Parathyroid adenoma (tissue), 2 donors: ENCODE results near the gene MR1.

Experiments used
- H2AFZ ChIP-seq: fragments of 300-600 bp; sonication (generic); one replicate; pipeline ENCODE4 v1.7.0; 2017; ENCODE audit warnings: antibody characterized with exemption, mild to moderate bottlenecking
- H3K27ac ChIP-seq: fragments of 300-600 bp; sonication (generic); one replicate; pipeline ENCODE4 v1.7.0; 2017
- H3K27me3 ChIP-seq: fragments of 300-600 bp; sonication (generic); one replicate; pipeline ENCODE4 v1.7.0; 2017; ENCODE audit warnings: low read length; ENCODE audit not compliant: control insufficient read depth, insufficient read depth
- H3K36me3 ChIP-seq: fragments of 300-600 bp; sonication (generic); one replicate; pipeline ENCODE4 v1.7.0; 2017; ENCODE audit warnings: low read length; ENCODE audit not compliant: control insufficient read depth, insufficient read depth
- H3K4me1 ChIP-seq: fragments of 300-600 bp; sonication (generic); one replicate; pipeline ENCODE4 v1.7.0; 2017; ENCODE audit warnings: control low read depth
- H3K4me2 ChIP-seq: fragments of 300-600 bp; sonication (generic); one replicate; pipeline ENCODE4 v1.7.0; 2017; ENCODE audit warnings: low read length
- H3K4me3 ChIP-seq: fragments of 300-600 bp; sonication (generic); one replicate; pipeline ENCODE4 v1.7.0; 2017; ENCODE audit warnings: low read depth, low read length
- H3K79me2 ChIP-seq: fragments of 300-600 bp; sonication (generic); one replicate; pipeline ENCODE4 v1.7.0; 2017; ENCODE audit warnings: control low read depth
- H3K9ac ChIP-seq: fragments of 300-600 bp; sonication (generic); one replicate; pipeline ENCODE4 v1.7.0; 2017; ENCODE audit warnings: mild to moderate bottlenecking
- H3K9me3 ChIP-seq: fragments of 300-600 bp; sonication (generic); one replicate; pipeline ENCODE4 v1.7.0; 2017; ENCODE audit warnings: low read length; ENCODE audit not compliant: control insufficient read depth
- CTCF ChIP-seq: fragments of 300-600 bp; sonication (generic); IDR thresholded peaks from one replicate; pipeline ENCODE4 v1.7.0; 2017; ENCODE audit warnings: antibody characterized with exemption, mild to moderate bottlenecking
- donor health status: primary hyperparathyroidism.

The MR1 gene

GRCh38 chr1:181001091-181001780 is 32.5 kb upstream of the MR1 start:
- no peaks in the 10 kb centered on the region for H3K9me3 ChIP-seq
- H3K4me2 ChIP-seq = no peak overlapping the region
- H2AFZ ChIP-seq = no peak overlapping the region
- TF ChIP-seq CTCF = no peak
- H3K27ac ChIP-seq = no peak overlapping the region
- H3K27me3 ChIP-seq = no peaks in the 10 kb centered on the region
- no peak overlapping the region for H3K9ac ChIP-seq
- H3K4me3 ChIP-seq = no peak overlapping the region
- H3K4me1 ChIP-seq = no peaks in the 10 kb centered on the region
- H3K79me2 ChIP-seq = no peaks in the 10 kb centered on the region
- H3K36me3 ChIP-seq = no peaks in the 10 kb centered on the region

GRCh38 chr1:181002582-181003172 is 31.1 kb upstream of the MR1 start:
- no peak overlapping the region for H3K27ac ChIP-seq
- no peak overlapping the region for H3K9ac ChIP-seq
- H3K9me3 ChIP-seq = no peaks in the 10 kb centered on the region
- no peak overlapping the region for H3K4me3 ChIP-seq
- no peak overlapping the region for H3K4me2 ChIP-seq
- no peak for TF ChIP-seq CTCF
- no peaks in the 10 kb centered on the region for H3K79me2 ChIP-seq
- no peaks in the 10 kb centered on the region for H3K27me3 ChIP-seq
- no peaks in the 10 kb centered on the region for H3K4me1 ChIP-seq
- no peaks in the 10 kb centered on the region for H3K36me3 ChIP-seq
- no peak overlapping the region for H2AFZ ChIP-seq

GRCh38 chr1:181010789-181011188 is 23.0 kb upstream of the MR1 start:
- Histone ChIP-seq H3K27ac (no peak overlapping the region), H3K27me3 (no peaks in the 10 kb centered on the region), H3K4me1 (peaks cover 7% of the 10 kb centered on the region), H2AFZ (no peak overlapping the region), H3K9ac (no peak overlapping the region), H3K4me3 (no peak overlapping the region), H3K36me3 (no peaks in the 10 kb centered on the region), H3K9me3 (no peaks in the 10 kb centered on the region), H3K79me2 (peaks cover 2% of the 10 kb centered on the region), H3K4me2 (no peak overlapping the region)
- TF ChIP-seq CTCF = no peak

- no peaks in the 10 kb centered on the region for H3K36me3 ChIP-seq
- H3K9me3 ChIP-seq = no peaks in the 10 kb centered on the region
- H3K4me3 ChIP-seq = no peak overlapping the region
- H3K4me2 ChIP-seq = peak overlapping the region; percentile 23
- no peak overlapping the region for H3K9ac ChIP-seq
- no peak overlapping the region for H2AFZ ChIP-seq
- H3K79me2 ChIP-seq = peaks cover 6% of the 10 kb centered on the region
- no peak overlapping the region for H3K27ac ChIP-seq
- H3K27me3 ChIP-seq = no peaks in the 10 kb centered on the region
- peaks cover 7% of the 10 kb centered on the region for H3K4me1 ChIP-seq
- no peak for TF ChIP-seq CTCF
Observed at GRCh38 chr1:181011301-181012202, 22.2 kb upstream of the MR1 start.
